Kidney (tissue), 14 donors: ENCODE results near the gene CCDC63. TPM values are rescaled to one million over a fixed set of nuclear protein-coding genes. Genes with fewer than 3 reads are reported as not detected.

Experiments
- DNase-seq, 5 donors: peaks; one replicate each; pipeline ENCODE4 v3.0.0-alpha.2; 2013 to 2020
- FAIRE-seq: peaks from 2 replicates; lab custom pipeline; 2012; peaks lifted over from hg19 to GRCh38; lab: Jason Lieb, UNC
- H3K27ac ChIP-seq, 2 donors: one replicate each; pipeline ENCODE4 v1.7.0; 2013; ENCODE audit warnings: low read depth in 2 of 2, low read length in 2 of 2, inconsistent platforms in 1 of 2
- H3K27me3 ChIP-seq: one replicate; pipeline ENCODE4 v1.7.1; 2013; ENCODE audit warnings: low read length, inconsistent platforms; ENCODE audit not compliant: control insufficient read depth, insufficient read depth
- H3K36me3 ChIP-seq, 3 donors: one replicate each; pipeline versions ENCODE4 v1.7.0 to v1.7.1; 2013; ENCODE audit warnings: low read length in 3 of 3, control low read depth in 1 of 3, inconsistent platforms in 1 of 3; ENCODE audit not compliant: insufficient read depth in 3 of 3, control insufficient read depth in 2 of 3
- H3K4me1 ChIP-seq, 3 donors: one replicate each; pipeline versions ENCODE4 v1.7.0 to v1.7.1; 2013; ENCODE audit warnings: low read length in 3 of 3, inconsistent platforms in 1 of 3, low read depth in 1 of 3; ENCODE audit not compliant: control insufficient read depth in 2 of 3, insufficient read depth in 2 of 3
- H3K4me3 ChIP-seq, 3 donors: one replicate each; pipeline versions ENCODE4 v1.7.0 to v1.8.1; 2013; ENCODE audit warnings: low read length in 3 of 3, control low read depth in 1 of 3, inconsistent platforms in 1 of 3
- H3K9ac ChIP-seq, 3 donors: one replicate each; pipeline versions ENCODE4 v1.7.0 to v1.7.1; 2013; ENCODE audit warnings: low read length in 3 of 3, control low read depth in 1 of 3, inconsistent platforms in 1 of 3
- H3K9me3 ChIP-seq, 3 donors: one replicate each; pipeline versions ENCODE4 v1.7.0 to v1.7.1; 2013; ENCODE audit warnings: low read length in 3 of 3, control low read depth in 1 of 3, inconsistent platforms in 1 of 3; ENCODE audit not compliant: control insufficient read depth in 2 of 3, insufficient read depth in 1 of 3
- CTCF ChIP-seq: IDR thresholded peaks from 3 replicates; pipeline ENCODE4 v1.5.1; 2012; ENCODE audit warnings: mild to moderate bottlenecking, moderate library complexity, borderline replicate concordance; ENCODE audit not compliant: insufficient read depth; ENCODE audit errors: extremely low read depth
- intact Hi-C: fragments of 100-400 bp; cut with DNase I; formaldehyde crosslinking; loops from one replicate; pipeline ENCODE4 v1.11.1; 2022
- polyA plus RNA-seq: library from polyadenylated mRNA; stranded (reverse); fragments of 350-450 nt; fragmentation: Illumina TruSeq; extraction: RNeasy Lipid Tissue Mini Kit (QIAGEN cat#74804); gene quantifications from one replicate; pipeline ENCODE4 v1.2.3, GENCODE V29; 2014; ENCODE audit warnings: low read depth, low replicate concordance; ENCODE audit not compliant: insufficient read depth
- total RNA-seq: library from RNA; stranded (reverse); fragmentation: NEBNext Ultra II Directional; extraction: Animal tissue kit (Norgen Biotek cat#: 25700); gene quantifications from one replicate; pipeline ENCODE4 v1.2.1, GENCODE V29; 2021
- donor health status: control.
- donor health status: control.
- donor health status: control.
- donor health status: control.
- donor health status: control.
- donor health status: DM: yes; HTN: yes; CAD: no.
- donor health status: Normal renal cell carcinoma (clear cell type).

Gene CCDC63
- total and polyA plus RNA-seq, 2 donors from 2014 or later: not detected

GRCh38 chr12:110929818-110930217 is 83.0 kb downstream of the CCDC63 start:
- TF ChIP-seq CTCF: no peak
- no peak overlapping the region for H3K9ac ChIP-seq
- no peaks in the 10 kb centered on the region for H3K9me3 ChIP-seq
- no peaks in the 10 kb centered on the region for H3K36me3 ChIP-seq
- no peak for DNase-seq
- no peak overlapping the region for H3K27ac ChIP-seq
- FAIRE-seq: no peak
- intact Hi-C loops: no loop called here
- H3K27me3 ChIP-seq: no peaks in the 10 kb centered on the region
- no peak overlapping the region for H3K4me3 ChIP-seq
- H3K4me1 ChIP-seq: no peaks in the 10 kb centered on the region

- no peak overlapping the region for H3K27ac ChIP-seq
These were observed 83.8 kb downstream of the CCDC63 start for GRCh38 chr12:110930348-110931314.

GRCh38 chr12:110931315-110931728 is 84.5 kb downstream of the CCDC63 start:
- Histone ChIP-seq H3K4me1 (no peaks in the 10 kb centered on the region), H3K36me3 (no peaks in the 10 kb centered on the region), H3K27ac (no peak overlapping the region), H3K27me3 (no peaks in the 10 kb centered on the region), H3K4me3 (no peak overlapping the region), H3K9ac (no peak overlapping the region), H3K9me3 (no peaks in the 10 kb centered on the region)
- no peak for FAIRE-seq
- peak in 1 of 5 donors; percentile 50 for DNase-seq
- no peak for TF ChIP-seq CTCF
- intact Hi-C loops: no loop called here

More at GRCh38 chr12:110930348-110931314, 83.8 kb downstream of the CCDC63 start:
- no peak for FAIRE-seq
- intact Hi-C loops: no loop called here
- Histone ChIP-seq H3K4me1 (no peaks in the 10 kb centered on the region), H3K9me3 (no peaks in the 10 kb centered on the region), H3K9ac (no peak overlapping the region), H3K36me3 (no peaks in the 10 kb centered on the region), H3K4me3 (no peak overlapping the region), H3K27me3 (no peaks in the 10 kb centered on the region)
- DNase-seq: peak in 1 of 5 donors; percentile 21
- no peak for TF ChIP-seq CTCF
